ENCODE measurements around the gene DHRS7B.

DNA sequence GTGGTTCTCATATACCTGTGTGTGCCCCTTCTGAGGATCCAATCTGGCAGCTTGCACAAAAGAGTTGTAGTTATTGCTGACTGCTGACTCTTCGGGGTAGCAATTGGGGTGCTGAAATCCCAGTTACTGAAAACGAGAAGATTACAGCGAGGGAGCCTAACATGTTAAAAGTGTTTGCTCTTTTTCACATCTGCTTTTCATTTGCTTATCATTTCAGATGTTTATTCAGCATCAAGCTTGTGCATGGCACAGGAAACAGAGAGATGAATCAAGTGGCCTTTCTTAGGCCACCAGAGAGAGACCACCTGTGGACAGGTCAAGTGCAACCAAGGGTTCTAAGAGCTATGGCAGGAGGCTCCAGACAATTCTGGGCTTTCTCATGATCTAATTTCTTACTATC lies 16.9 kb downstream of the DHRS7B start:
- TF ChIP-seq JUND (IDR thresholded peaks at IDR 0.05) = no peak
- TF ChIP-seq, protein P1, sequence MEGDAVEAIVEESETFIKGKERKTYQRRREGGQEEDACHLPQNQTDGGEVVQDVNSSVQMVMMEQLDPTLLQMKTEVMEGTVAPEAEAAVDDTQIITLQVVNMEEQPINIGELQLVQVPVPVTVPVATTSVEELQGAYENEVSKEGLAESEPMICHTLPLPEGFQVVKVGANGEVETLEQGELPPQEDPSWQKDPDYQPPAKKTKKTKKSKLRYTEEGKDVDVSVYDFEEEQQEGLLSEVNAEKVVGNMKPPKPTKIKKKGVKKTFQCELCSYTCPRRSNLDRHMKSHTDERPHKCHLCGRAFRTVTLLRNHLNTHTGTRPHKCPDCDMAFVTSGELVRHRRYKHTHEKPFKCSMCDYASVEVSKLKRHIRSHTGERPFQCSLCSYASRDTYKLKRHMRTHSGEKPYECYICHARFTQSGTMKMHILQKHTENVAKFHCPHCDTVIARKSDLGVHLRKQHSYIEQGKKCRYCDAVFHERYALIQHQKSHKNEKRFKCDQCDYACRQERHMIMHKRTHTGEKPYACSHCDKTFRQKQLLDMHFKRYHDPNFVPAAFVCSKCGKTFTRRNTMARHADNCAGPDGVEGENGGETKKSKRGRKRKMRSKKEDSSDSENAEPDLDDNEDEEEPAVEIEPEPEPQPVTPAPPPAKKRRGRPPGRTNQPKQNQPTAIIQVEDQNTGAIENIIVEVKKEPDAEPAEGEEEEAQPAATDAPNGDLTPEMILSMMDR (IDR thresholded peaks at IDR 0.05; ENCODE audit: low read depth, low read length, missing input control) = no peak
- TF ChIP-seq TAF1 (conservative IDR thresholded peaks at IDR 0.05) = no peak
- TF ChIP-seq, protein P2, sequence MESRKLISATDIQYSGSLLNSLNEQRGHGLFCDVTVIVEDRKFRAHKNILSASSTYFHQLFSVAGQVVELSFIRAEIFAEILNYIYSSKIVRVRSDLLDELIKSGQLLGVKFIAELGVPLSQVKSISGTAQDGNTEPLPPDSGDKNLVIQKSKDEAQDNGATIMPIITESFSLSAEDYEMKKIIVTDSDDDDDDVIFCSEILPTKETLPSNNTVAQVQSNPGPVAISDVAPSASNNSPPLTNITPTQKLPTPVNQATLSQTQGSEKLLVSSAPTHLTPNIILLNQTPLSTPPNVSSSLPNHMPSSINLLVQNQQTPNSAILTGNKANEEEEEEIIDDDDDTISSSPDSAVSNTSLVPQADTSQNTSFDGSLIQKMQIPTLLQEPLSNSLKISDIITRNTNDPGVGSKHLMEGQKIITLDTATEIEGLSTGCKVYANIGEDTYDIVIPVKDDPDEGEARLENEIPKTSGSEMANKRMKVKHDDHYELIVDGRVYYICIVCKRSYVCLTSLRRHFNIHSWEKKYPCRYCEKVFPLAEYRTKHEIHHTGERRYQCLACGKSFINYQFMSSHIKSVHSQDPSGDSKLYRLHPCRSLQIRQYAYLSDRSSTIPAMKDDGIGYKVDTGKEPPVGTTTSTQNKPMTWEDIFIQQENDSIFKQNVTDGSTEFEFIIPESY (IDR thresholded peaks at IDR 0.05) = no peak
- TF ChIP-seq YY1 (IDR thresholded peaks at IDR 0.05) = no peak
- no peak for TF ChIP-seq FOXA1 (IDR thresholded peaks at IDR 0.05)
- TF ChIP-seq SP1 (IDR thresholded peaks at IDR 0.05) = no peak

All from liver (tissue), 3 donors.